SIG-M5 treated with dmso at 0.1 percent for 504 hours (cell line): ENCODE results near the gene TGM1.

Experiments
- DNase-seq: peaks from one replicate; lab custom pipeline; 2025; ENCODE audit not compliant: unreplicated experiment; lab: John Stamatoyannopoulos, UW

Gene TGM1

DNA sequence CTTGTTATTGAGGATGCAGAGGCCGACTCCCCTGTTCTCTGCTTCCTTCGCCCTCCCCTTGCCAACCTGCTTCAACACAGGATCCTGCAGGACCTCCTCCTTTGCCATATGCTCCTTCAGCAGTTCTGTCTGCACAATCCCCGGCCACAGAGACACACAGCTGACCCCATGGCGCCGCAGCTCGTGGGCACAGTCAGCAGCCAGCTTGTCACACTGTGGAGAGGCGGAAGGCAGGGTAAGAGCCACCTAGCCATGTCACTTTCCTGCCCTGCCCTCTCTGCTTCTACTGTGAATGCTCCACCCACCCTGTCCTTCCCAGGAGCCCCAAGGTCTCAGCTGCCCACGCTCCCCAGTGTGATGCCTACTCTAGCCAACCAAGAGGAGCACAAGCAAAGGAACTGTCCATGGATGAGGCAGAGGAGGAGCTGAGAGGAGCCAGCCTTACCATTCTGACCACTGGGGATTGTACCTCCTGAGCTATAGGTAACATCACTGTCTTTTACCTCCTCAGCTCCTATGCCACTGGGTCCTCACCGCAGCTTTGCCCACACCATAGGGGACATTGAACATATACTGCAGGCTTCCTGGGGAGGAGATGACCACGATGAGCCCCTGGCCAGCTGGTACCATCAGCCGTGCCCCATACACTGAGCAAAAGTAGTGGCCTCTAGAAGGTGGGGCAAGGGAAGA, 29.3 kb upstream of the TGM1 start:
- no peak for DNase-seq

DNA sequence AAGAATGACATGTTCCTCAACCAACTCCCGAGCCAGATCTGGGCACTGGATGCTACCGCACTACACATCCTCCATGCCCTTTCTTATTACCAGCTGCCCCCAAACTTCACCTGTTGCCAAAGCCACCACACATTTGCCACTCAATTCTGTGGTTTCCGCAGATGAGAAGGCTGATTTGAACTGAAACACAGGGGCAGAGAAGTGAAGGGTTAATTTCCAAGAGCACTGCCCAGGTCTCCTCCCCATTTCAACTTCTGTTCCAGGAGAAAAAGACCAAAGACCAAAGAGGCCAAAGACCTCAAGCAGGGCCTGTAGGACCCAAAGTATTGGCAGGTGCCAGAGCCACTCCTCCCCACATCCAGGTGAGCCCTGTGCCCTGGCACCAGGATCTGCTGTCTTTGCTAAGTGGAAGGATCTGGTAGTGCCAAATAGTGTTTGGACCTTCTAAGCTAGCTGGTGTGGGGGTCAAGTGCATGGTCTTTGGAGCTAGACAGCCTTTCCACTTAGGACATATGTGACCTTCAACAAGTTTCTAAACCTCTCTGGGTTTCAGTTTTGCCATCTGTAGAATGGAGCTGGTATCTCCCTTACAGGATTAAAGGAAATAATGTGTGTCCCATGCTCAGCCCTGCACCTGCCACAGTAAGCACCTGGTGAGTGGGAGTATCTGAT, 28.6 kb upstream of the TGM1 start:
- DNase-seq: no peak

DNA sequence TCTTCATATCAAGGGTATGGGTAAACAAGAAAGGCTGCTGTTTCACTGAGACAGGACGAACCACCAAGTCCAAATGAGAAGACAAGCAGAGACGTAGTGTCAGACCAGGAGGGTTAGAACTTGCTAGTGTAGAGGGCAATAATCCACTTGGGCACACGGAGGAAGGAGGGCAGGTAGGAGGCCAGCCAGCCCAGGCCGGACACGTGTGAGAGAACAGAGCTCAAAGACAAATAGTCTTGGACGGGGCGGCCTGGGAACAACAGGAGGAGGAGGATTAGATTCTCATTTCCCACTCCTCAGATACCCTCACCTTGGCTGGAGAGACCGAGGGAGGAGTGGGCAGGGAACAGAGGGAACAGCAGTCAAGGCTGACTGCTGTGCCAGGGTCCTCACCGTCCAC, 27.8 kb upstream of the TGM1 start:
- no peak for DNase-seq

DNA sequence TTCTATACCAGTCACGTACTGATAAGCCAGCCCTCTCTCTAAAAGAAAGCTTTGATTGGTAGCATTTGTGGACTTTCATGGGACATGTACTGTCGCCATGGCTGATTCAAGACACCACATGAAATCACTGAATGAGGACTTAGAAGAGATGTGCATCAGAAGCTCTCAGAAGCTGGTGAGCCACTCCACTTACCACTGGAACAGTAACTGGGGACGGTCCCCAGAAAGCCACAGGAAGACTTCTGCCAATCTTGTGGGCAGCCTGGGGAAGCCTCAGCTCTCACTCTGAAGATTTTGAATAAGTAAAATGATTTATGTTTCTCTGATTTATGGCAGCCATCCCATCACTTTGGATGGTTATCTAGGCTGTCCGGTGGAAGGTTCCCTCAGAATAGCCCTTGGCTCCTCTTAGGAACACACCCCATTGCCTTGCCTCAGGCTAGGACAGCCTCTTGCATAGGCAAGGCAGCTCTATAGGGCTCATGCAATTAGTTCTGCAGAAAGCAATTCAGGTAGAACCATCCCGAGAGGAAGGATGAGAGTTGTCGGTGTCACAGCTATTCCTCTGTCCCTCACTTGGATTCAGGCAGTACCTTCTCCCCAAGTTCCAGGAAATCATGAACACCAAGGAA, 26.8 kb upstream of the TGM1 start:
- DNase-seq: no peak

DNA sequence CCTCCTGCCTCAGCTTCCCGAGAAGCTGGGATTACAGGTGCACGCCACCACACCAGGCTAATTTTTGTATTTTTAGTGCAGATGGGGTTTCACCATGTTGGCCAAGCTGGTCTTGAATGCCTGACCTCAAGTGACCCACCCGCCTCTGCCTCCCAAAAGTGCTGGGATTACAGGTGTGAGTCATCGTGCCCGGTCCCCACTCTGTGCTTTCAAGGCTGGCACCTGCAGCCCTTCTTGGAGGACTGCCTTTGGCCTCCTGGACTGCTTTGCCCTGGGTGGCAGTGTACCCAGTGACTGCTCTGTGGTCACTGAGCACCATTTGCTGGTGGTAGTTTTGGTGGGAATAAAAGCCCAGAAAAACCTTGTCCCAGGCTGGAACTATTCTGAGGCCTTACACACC, 24.0 kb upstream of the TGM1 start:
- no peak for DNase-seq

DNA sequence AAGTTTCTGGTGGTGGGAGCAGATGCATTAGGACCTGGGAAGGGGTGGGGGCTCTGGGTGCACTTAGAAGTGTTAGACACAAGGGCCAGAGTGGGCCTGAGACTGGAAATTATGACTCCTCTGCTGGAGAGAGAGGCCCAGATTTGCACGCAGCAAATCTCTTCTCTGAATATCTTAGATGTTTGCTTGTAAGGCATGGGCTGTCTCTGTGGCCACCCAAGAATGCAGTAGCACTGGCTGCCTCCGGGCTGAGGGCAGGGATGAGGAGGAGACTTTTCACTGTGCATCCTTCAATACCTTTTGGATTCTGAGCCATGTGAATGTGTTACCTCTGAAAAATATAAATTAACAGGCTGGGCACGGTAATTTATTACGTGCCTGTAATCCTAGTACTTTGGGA, 22.4 kb upstream of the TGM1 start:
- DNase-seq: no peak

DNA sequence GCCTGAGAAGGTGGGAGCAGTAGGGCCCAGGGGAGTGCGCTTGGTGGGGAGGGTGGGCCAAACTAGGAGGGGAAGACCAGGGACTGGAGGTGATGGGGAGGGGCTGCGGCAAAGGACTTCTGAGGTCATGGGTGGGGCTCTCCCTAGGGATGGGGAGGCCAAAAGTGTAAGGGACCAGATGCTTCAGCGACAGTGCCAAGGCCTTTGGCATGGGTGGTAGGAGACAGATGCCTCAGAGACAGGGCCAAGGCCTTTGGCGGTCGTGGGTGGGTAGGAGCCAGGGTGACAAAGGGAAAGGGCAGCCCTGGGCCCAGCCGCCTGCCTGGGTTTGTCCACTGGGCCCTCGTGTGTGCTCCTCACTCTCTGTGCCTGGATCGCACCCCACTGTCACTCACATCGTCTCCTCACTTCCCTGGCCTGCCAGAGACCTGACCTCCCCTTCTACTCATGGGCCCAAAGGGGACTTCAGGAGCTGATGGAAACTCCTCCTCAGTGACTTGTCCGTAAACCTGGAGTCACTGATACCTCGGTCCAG, 21.6 kb upstream of the TGM1 start:
- DNase-seq: no peak

DNA sequence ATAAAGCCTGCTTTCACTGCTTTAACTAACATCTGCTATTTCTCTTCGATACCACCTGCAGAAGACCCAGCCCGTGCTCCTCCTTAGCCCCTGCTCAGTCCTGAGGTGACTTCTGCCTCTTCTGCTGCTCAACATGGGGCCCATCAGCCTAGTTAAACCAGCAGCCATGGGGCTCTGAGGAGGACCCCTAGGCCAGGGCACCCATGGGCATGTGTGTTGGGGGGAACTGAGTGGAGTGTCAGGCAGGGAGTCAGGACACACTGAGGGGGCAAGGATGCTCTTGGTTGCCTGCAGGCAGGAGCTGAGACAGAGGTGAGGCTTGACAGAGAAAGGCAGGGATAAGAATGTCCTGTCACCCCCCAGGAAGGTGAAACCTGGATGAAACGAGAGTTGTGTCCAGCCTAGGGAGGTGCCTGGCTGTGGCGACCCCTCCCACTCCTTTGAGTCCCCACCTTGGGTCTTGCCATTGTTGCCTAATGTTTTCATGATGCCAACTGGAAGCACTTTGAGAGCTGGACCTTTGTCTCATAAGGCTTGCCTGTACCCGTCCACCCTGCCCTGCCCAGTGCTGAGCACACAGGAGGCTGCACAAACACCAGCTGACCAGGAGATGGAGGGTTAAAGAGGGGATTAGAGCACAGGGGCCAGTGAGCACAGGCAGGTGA, 21.0 kb upstream of the TGM1 start:
- DNase-seq: no peak

DNA sequence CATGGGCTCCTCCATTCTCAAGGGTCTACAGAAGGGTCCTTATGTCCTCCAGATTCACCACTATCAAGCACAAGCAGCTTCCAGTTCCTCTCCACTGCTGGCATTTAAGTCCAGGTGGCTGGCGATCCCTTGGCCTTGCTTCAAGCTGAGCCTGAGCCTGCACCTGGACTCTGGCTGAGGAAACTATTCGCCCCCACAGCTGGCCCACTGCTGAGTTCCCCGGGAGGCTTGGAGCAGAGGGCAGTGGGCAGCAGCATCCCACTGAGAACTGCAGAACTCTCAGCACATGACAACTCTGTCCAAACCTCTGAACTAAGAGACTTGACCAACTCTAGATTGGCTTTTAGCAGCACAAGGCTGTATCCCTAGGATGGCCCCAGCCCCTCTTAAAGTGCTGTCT, 19.8 kb upstream of the TGM1 start:
- DNase-seq: no peak

DNA sequence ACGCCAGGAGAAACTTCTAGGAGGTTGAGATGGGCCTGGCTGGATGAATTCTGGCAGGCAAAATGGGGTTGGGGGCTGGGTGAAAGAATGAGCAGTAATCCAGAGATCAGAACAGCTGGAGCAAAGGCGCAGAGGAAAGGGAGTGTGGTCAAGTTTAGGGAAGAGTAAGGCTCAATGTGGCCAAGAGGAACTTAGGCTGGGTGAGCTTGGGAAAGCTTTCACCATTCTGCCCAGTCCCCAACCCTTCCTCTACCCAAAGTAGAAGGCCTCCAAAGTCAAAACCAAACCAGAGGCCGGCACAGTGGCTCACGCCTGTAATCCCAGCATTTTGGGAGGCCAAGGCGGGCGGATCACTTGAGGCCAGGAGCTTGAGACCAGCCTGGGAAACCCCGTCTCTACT, 18.7 kb upstream of the TGM1 start:
- DNase-seq: no peak

DNA sequence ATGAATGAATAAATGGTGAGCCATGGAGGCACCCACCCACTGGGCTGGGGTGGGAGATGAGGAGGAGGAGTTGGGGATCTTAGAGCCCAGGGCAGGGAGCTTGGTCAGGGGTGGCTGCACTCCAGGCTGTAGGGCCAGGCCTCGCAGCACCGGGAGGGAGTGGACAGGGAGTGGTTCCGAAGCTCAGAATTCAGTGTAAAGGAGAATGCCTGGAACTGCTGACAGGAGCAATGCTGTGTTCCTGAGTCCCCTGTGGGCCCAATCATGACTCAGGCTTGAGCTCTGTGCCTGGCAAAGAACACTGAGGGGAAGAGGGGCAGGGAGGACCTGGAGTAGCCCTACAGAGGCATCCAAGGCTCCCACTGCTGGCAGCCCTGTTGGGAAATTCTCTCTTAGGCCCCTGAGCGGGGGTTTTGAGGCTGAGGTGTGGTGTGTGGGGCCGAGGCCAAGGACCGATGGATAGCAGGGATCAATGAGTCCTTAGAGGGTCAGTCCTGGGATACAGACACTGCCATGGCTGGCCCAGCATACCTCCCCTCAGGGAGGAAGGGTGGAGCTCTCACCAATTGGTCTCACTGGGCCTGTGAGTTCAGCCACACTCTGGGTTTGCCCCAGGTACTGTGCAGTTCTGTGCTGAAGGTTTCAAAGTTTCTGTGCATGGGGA, 18.0 kb upstream of the TGM1 start:
- no peak for DNase-seq

DNA sequence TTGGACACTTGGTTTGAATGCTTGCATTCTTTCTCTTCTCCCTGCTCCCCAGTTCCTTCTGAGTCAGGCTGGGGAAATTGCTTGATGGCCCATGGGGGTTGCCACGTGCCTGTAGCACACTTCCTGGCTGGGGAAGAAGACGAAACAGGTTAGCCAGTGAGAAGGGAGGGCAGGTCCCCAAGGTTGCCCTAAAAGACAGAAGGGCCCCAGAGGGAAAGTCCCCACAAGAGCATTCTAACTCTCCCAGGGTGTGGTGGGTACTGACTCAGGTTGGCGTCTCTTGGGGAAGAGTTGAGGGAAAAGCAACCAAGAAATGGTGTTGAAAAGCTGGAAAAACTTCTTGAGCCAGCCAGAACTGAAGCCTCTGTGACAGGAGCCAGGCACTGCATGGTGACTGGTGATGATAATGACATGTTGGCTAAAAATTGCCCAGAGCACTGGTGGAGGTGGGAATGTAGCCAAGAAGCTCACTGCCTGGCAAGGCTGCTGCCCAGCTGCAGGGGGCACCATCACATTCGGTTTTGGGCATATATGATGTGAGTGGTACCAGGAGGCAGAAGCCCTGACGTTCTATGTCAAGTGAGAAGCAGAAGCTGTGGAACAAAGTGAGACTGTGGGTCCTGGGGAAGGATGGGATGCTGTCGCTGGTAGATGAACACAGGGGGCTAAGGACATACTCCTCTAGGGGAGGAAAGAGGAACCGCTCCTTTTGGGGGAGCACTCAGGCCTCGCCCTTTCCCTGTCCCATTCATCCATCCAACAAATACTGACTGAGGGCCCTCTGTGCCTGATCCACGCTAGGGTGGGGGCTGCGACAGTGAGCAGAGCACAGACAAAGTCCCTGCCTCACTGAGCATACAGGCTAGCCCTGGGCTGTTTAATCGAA, 16.6 kb upstream of the TGM1 start:
- DNase-seq: peak; percentile 15

DNA sequence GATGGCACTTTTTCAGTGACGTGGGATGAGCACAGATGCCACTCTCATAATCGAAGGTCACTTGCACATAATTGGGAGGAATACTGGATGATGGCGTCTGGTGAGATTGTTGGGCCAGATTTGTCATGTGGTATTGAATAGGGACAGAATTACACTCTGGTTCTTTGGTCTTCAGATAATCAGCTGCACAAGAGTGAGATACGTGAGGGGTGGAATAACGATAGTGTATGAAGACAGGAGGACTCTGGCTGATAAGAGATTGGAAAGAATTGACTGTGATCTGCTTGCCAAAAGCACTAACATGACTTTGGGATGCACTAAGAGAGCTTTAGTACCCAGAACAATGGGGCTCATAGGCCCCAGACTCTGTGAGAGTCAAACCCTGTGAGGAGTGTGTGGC, 15.4 kb upstream of the TGM1 start:
- no peak for DNase-seq

DNA sequence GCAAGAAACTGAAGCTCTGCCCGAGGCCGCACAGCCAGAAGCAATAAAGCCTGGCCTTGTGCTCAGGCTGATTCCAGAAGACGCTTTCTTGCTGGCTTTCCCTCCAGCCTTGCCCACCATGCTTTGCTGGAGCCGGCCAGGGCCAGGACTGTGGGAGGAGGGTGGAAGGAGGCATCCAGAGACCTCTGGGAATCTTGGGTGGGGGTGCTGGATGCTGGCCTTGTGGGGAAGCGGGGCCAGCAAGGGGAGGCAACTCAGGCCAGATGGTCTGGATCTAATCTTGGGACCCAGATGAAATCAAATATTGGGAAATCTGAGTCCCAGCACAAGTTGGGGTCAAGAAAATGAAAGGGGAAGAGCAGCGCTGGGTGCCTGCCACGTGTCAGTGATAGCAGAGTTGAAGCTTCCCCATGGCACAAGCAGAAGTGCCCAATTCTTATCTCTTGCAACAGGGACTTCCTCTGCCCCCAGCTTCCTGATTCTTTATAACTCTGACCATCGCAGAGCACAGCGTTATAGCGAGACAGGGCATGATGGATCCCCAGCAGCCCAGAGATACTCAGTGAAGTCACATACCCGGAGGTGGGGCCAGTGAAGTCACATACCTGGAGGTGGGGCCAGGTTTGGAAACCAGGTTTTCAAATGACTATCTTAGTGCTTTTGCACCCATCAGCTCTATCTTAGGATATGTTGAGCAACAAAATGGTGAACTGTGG, 14.8 kb upstream of the TGM1 start:
- peak; percentile 85 for DNase-seq

DNA sequence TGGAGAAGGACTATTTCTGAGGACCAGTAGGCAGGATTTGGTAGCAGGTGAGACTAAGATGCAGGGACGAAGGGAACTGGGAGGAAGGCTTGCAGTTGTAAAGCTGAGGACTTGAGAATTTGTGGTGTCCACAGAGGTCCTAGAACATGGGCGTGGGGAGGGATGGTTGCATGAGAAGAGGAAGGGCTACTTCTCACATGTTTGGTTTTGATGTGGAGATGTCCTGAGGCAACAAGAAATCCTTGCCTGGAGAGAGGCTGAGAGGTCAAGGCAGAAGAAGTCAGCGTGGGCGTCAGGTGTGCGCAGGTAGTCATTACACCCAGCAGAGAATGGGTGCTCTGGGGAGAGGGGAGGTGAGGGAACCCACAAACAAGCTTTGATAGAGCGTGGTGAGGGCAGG, 14.1 kb upstream of the TGM1 start:
- DNase-seq: no peak

DNA sequence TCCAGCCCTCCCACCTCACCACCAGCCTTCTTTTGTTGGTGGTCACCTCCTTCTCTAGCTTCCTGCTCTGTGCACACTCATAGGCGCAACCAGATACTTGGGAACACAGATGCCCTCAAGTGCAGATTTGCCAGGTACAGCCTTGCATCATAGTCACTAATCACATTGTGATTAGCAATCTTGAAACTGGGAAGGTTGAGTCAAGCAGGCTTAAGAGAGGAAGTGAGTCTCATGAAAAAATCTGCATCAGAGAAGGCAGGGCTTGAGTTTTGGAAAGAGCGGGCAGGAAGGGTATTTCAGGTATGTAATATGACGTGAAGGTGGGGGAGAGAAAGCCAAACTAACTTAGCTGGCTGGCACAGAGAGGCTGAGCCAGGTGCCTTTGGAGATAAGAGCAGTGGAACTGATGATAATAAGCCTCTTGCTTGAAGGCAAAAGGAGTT, 11.1 kb upstream of the TGM1 start:
- peak; percentile 84 for DNase-seq

DNA sequence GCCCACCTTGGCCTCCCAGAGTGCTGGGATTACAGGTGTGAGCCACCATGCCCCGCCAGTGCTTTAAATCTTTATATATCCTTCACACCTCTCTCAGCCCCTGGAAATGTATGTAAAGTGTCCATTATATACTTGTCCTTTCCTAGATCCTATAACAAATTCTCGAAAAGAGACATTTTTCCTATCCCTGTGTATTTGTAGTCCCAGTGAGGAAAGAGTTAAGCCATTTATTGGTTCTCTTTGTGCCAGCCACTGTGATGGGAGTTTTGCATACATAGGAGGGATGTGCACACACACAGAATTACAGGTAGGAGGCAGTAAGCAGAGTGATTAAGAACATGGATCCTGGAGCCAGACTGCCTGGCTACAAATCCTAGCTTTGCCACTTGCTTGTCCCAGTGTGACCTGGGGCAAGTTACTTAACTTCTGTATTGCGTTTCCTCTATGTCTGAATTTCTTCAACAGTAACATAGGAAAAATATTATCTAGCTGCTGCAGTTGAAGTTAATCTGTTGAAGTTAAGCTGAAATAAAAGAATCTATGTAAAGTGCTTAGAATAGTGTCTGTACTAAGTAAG, 10.5 kb upstream of the TGM1 start:
- DNase-seq: no peak

DNA sequence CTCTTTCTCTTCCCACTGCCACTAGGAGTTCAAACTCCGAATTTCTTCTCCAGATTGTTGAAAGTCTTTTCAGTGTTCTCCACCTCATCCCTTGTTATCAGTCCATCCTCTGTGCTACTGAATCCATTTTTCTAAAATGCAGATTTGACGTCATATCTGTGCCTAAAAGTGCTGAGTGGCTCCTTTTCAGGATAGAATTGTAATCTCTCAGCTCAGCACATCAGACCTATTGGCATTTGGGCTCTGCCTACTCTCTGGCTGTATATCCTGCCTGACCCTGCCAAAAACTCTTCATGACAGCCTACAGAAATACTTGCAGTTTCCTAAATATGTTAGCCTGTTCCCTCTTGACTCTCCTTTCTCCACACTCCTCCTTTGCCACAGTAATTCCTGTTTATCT, 9.5 kb upstream of the TGM1 start:
- no peak for DNase-seq

DNA sequence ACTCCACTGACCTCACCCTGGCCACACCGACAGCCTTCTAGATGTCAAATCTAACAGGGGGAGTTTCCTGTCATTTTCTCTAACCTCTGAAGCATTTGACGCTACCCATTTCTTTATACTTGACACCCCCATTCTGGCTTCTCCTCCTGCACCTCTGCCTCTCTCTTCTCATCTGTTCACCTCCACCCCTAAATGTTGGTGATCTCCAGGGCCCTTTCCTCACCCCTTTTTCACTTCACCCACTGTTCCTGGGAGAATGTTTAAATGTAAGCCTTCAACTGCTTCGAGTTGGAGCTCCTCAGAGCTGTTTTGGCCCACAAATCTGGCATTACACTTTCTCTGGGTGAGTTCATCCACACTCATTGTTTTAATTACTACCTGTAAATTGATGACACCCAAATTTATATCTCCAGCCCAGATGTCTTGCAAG, 8.9 kb upstream of the TGM1 start:
- no peak for DNase-seq
